ENCODE results near the gene MAML1.
"Not testable (repeated sequence)": the region's sequence is repeated elsewhere in the genome, so short reads cannot be mapped to it uniquely, and the experiment has no call there.

MAML1 gene

DNA sequence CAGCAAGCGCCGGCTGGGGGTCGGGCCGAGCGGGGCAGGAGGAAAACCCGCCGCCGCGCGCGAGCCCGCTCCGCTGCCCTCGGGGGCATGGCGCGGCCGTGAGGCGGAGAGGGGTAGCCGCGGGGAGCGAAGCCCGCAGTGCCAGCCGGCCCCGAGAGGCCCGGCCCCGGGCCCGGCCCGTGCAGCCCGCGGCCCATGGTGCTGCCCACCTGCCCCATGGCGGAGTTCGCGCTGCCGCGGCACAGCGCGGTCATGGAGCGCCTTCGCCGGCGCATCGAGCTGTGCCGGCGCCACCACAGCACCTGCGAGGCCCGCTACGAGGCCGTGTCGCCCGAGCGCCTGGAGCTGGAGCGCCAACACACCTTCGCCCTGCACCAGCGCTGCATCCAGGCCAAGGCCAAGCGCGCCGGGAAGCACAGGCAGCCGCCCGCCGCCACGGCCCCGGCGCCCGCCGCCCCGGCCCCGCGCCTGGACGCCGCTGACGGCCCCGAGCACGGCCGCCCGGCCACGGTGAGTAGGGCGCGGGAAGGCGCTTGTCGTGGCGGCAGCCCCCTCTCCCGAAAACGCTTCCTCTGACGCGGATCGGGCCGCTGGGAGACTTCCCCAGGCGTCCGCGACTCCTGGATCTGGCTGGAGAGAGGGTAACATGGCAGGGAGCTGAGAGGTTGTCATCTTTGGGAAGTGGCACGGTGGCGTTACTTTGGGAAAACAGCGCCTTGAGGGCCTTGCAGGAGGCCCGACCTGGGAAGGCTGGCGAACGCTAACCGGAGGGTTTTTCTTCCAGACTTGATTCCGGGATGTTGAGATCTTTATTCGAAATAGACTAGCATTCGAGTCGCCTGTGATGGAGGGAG, 523 bp downstream of the MAML1 start:
- no peak for FAIRE-seq

DNA sequence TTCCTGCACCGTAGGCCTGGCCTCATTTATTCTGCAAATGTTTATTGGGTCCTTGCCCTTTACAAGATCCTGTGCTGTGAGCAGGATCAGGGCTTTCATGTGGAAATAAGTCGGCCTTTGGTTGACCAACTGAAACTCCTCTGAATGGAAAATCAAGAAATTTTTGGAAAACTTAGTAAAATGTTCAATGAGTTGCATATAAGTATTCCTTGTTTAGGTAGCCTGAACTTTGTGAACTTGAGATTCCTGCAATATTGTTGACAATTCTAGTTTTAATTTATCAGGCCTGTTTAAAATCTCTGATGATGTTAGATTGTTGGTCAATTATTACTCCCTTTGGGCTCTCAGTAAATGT, 1.1 kb downstream of the MAML1 start:
- no peak for FAIRE-seq

More for the DNA sequence above, 523 bp downstream of the MAML1 start:
- DNase-seq (ENCODE audit: extremely low spot score, insufficient read length, low read depth): no peak

GRCh38 chr5:179734536-179735164, 2.0 kb downstream of the MAML1 start:
- FAIRE-seq (no peak), DNase-seq (ENCODE audit: extremely low spot score, insufficient read length, low read depth) (no peak)

More for the DNA sequence above, 1.1 kb downstream of the MAML1 start:
- no peak for DNase-seq (ENCODE audit: extremely low spot score, insufficient read length, low read depth)

- no peak for DNase-seq (ENCODE audit: extremely low spot score, insufficient read length, low read depth)
- FAIRE-seq: no peak
Measured at GRCh38 chr5:179738742-179739141, 6.1 kb downstream of the MAML1 start.

GRCh38 chr5:179744106-179744505, 11.5 kb downstream of the MAML1 start:
- not testable (repeated sequence) for DNase-seq (ENCODE audit: extremely low spot score, insufficient read length, low read depth); FAIRE-seq

GRCh38 chr5:179746872-179747271, 14.2 kb downstream of the MAML1 start:
- no peak for DNase-seq (ENCODE audit: extremely low spot score, insufficient read length, low read depth)
- FAIRE-seq: no peak

DNA sequence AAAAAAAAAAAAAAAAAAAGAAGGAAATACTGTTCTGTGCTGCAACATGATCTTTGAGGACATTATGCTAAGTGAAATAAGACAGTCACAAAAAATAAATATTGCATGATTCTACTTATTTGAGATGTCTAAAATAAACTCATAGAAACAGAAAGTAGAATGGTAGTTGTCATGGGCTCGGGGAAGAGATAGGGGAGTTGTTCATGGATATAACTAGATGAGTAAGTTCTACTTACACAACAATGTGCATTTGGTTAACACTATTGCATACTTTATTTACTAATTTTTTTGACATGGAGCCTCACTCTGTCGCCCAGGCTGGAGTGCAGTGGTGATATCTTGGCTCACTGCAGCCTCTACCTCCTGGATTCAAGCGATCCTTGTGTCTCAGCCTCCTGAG, 15.2 kb downstream of the MAML1 start:
- DNase-seq (ENCODE audit: extremely low spot score, insufficient read length, low read depth): no peak
- no peak for FAIRE-seq

- FAIRE-seq (no peak), DNase-seq (ENCODE audit: extremely low spot score, insufficient read length, low read depth) (no peak)
Measured at GRCh38 chr5:179749857-179750508, 17.4 kb downstream of the MAML1 start.

- FAIRE-seq: no peak
- DNase-seq (ENCODE audit: extremely low spot score, insufficient read length, low read depth): no peak
Measured at GRCh38 chr5:179753971-179754370, 21.3 kb downstream of the MAML1 start.

- FAIRE-seq (no peak), DNase-seq (ENCODE audit: extremely low spot score, insufficient read length, low read depth) (no peak)
Measured at GRCh38 chr5:179755022-179755421, 22.4 kb downstream of the MAML1 start.

DNA sequence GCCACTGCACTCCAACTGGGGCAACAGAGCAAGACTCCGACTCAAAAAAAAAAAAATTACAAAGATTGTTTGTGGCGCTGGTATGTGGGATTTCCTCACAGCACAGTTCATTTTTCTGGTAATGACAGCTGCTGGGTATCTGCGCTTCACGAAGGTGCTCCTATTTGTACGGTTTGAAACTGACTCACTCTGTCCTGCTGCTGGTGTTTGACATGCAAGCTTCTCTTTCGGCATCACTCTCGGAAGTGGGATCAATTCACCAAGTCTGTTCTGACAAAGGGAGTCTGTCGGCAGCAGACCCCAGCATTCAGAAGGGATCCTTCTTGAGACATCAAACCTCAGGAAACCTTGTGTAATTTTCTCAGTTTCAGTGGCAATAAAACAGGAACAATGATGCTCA, 26.3 kb downstream of the MAML1 start:
- no peak for DNase-seq (ENCODE audit: extremely low spot score, insufficient read length, low read depth)
- no peak for FAIRE-seq

GRCh38 chr5:179759581-179760551, 27.2 kb downstream of the MAML1 start:
- DNase-seq (ENCODE audit: extremely low spot score, insufficient read length, low read depth): no peak
- no peak for FAIRE-seq

GRCh38 chr5:179762079-179762780, 29.6 kb downstream of the MAML1 start:
- peak; percentile 54 for FAIRE-seq
- DNase-seq (ENCODE audit: extremely low spot score, insufficient read length, low read depth): no peak

DNA sequence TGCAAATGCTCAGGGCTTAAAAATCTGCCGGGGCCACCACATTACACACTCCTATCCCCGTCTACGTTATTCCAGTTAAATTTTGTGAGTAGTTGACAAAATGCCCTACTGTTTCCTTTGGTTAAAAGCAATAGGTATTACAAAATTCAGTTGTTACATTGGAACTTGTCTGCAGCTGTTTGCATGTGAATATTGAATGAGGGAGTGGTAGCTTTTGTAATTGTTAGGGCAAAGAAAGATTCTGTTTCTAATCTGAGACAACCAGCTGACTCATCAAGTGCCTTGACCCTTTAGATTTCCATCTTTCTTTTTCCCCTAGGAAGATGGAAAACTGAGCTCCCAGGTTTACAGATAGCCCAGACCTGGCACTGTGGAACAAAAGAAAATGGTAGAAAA, 30.2 kb downstream of the MAML1 start:
- FAIRE-seq (no peak), DNase-seq (ENCODE audit: extremely low spot score, insufficient read length, low read depth) (no peak)

GRCh38 chr5:179763215-179763945, 30.8 kb downstream of the MAML1 start:
- peak; percentile 80 for FAIRE-seq
- peak; percentile 37 for DNase-seq (ENCODE audit: extremely low spot score, insufficient read length, low read depth)

DNA sequence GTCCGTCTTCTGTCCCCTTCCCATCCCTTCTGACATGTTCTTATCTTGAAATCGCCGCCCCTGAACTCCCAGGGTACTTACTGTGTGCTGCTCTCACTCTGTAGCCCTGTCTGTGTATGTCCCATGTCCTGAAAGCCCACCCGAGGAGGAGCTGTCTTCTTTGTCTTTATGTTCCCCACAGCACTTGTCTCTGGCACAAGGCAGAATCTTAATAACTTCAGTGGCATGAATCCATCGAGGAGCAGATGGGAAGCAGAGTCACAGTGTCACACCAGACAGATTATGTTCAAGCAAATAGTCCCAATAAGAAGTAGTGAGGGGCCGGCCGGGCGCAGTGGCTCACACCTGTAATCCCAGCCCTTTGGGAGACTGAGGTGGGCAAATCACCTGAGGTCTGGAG, 31.4 kb downstream of the MAML1 start:
- DNase-seq (ENCODE audit: extremely low spot score, insufficient read length, low read depth): no peak
- no peak for FAIRE-seq

DNA sequence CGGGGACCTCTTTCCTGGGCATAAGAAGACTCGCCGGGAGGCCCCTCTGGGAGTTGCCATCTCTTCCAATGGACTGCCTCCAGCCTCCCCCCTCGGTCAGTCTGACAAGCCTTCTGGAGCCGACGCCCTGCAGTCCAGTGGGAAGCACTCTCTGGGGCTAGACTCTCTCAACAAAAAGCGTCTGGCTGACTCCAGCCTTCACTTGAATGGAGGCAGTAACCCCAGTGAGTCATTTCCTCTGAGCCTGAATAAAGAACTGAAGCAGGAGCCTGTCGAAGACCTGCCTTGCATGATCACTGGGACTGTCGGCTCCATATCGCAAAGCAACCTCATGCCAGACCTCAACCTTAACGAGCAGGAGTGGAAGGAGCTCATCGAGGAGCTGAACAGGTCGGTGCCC, 32.8 kb downstream of the MAML1 start:
- FAIRE-seq (no peak), DNase-seq (ENCODE audit: extremely low spot score, insufficient read length, low read depth) (no peak)

GRCh38 chr5:179766021-179766725, 33.6 kb downstream of the MAML1 start:
- DNase-seq (ENCODE audit: extremely low spot score, insufficient read length, low read depth): no peak
- FAIRE-seq: no peak
